ENCODE results near the gene CCNDBP1. TPM values are rescaled to one million over a fixed set of nuclear protein-coding genes. Genes with fewer than 3 reads are reported as not detected.
"Not testable (repeated sequence)": the region's sequence is repeated elsewhere in the genome, so short reads cannot be mapped to it uniquely, and the experiment has no call there.

CCNDBP1 gene
- total and polyA plus RNA-seq, 7 experiments from 2014 or later, result 72.3 to 163 (median 105) TPM

DNA sequence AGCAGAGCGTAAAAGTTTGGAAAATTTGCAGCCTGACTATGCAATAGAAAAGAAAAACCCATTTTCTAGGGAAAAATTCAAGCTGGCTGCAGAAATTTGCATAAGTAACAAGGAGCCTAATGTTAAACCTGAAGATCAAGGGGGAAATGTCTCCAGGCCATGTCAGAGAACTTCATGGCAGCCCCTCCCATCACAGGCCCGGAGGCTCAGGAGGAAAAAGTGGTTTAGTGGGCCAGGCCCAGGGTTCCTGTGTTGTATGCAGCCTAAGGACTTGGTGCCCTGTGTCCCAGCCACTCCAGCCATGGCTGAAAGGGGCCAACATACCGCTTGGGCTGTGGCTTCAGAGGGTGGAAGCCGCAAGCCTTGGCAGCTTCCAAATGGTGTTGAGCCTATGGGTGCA is 13.4 kb downstream of the CCNDBP1 start:
- H3K27ac ChIP-seq (ENCODE audit: low read depth, low read length); intact Hi-C loops (cut with micrococcal nuclease); POLR2A ChIA-PET; CTCF ChIA-PET; H3K4me1 ChIP-seq (ENCODE audit: control insufficient read depth in 2 of 2, insufficient read depth in 2 of 2, low read length in 2 of 2); H3K4me3 Mint-ChIP-seq; H3K27me3 Mint-ChIP-seq; H3K4me3 ChIP-seq (ENCODE audit: low read length); H3K9me3 ChIP-seq (ENCODE audit: control insufficient read depth in 2 of 3, low read length in 3 of 3); H3K27ac Mint-ChIP-seq; DNase-seq; H3K27me3 ChIP-seq (ENCODE audit: control insufficient read depth in 2 of 2, insufficient read depth in 2 of 2, low read length in 2 of 2); ATAC-seq; H3K4me1 Mint-ChIP-seq: not testable (repeated sequence)
- H3K36me3 ChIP-seq (ENCODE audit: control insufficient read depth in 2 of 3, insufficient read depth in 3 of 3, low read length in 3 of 3), result peaks cover 4 to 33% (median 6%) of the 10 kb centered on the region in 3 experiments
- H3K9me3 Mint-ChIP-seq, result peaks cover 0 to 12% (median 4%) of the 10 kb centered on the region in 11 donors
- peaks cover 18 to 42% (median 27%) of the 10 kb centered on the region in 5 donors for H3K36me3 Mint-ChIP-seq

DNA sequence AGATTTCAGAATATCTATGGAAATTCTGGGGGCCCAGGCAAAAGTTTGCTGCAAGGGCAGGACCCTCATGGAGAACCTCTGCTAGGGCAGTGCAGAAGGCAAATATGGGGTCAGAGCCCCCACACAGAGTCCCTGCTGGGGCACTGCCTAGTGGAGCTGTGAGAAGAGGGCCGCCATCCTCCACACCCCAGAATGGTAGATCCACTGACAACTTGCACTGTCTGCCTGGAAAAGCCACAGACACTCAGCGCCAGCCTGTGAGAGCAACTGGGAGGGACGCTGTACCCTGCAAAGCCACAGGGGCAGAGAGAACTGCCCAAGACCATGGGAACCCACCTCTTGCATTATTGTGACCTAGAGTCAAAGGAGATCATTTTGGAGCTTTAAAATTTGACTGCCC is 13.8 kb downstream of the CCNDBP1 start:
- POLR2A ChIA-PET, result no interaction called here
- no peaks in the 10 kb centered on the region for H3K4me1 ChIP-seq (ENCODE audit: control insufficient read depth in 2 of 2, insufficient read depth in 2 of 2, low read length in 2 of 2)
- no peak overlapping the region for H3K27ac ChIP-seq (ENCODE audit: low read depth, low read length)
- Mint-ChIP-seq H3K27me3 (no peaks in the 10 kb centered on the region), H3K27ac (no peak overlapping the region), H3K4me3 (no peak overlapping the region), H3K4me1 (peaks cover 0 to 5% (median 0%) of the 10 kb centered on the region in 7 donors), H3K36me3 (peaks cover 18 to 42% (median 27%) of the 10 kb centered on the region in 5 donors), H3K9me3 (peaks cover 0 to 12% (median 4%) of the 10 kb centered on the region in 11 donors)
- no peak for ATAC-seq
- peaks cover 4 to 31% (median 4%) of the 10 kb centered on the region in 3 experiments for H3K36me3 ChIP-seq (ENCODE audit: control insufficient read depth in 2 of 3, insufficient read depth in 3 of 3, low read length in 3 of 3)
- CTCF ChIA-PET, result no interaction called here
- intact Hi-C loops (cut with micrococcal nuclease), result no loop called here
- no peak overlapping the region for H3K4me3 ChIP-seq (ENCODE audit: low read length)
- H3K9me3 ChIP-seq (ENCODE audit: control insufficient read depth in 2 of 3, low read length in 3 of 3), result no peaks in the 10 kb centered on the region
- H3K27me3 ChIP-seq (ENCODE audit: control insufficient read depth in 2 of 2, insufficient read depth in 2 of 2, low read length in 2 of 2), result no peaks in the 10 kb centered on the region
- no peak for DNase-seq

DNA sequence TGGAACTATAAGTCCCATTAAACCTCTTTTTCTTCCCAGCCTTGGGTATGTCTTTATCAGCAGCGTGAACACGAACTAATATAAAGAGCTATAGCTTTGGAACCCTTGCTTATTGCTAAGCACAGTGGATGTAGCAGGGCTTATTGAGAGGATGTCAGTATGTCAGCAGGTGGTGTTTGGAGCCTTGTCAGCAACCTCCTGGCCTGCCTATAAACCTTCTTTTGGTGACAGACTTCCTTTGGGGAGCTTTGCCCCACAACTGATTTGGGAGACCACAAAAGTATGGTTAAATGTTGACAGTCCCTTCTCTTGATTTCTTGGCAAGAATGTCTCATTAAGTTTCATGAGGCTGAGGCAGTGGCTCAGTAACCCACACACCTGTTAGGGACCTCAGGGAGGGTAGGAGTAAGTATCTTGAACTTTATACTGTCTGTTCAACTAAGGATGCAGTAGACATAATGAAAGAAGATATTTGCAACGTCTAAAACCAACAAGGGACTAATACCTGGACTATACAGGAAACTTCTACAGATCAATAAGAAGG is 14.8 kb downstream of the CCNDBP1 start:
- Histone ChIP-seq H3K9me3 (ENCODE audit: control insufficient read depth in 2 of 3, low read length in 3 of 3) (no peaks in the 10 kb centered on the region), H3K36me3 (ENCODE audit: control insufficient read depth in 2 of 3, insufficient read depth in 3 of 3, low read length in 3 of 3) (peaks cover 4 to 22% (median 4%) of the 10 kb centered on the region in 3 experiments), H3K4me3 (ENCODE audit: low read length) (no peak overlapping the region), H3K27ac (ENCODE audit: low read depth, low read length) (no peak overlapping the region), H3K27me3 (ENCODE audit: control insufficient read depth in 2 of 2, insufficient read depth in 2 of 2, low read length in 2 of 2) (no peaks in the 10 kb centered on the region), H3K4me1 (ENCODE audit: control insufficient read depth in 2 of 2, insufficient read depth in 2 of 2, low read length in 2 of 2) (no peaks in the 10 kb centered on the region)
- ATAC-seq, result no peak
- H3K4me3 Mint-ChIP-seq, result no peak overlapping the region
- ChIA-PET POLR2A (interaction anchor here (0.9 kb wide), 1 partner anchor 50 kb away, joined by 3 read pairs; no protein-coding TSS in a partner anchor), CTCF (no interaction called here)
- H3K36me3 Mint-ChIP-seq, result peaks cover 18 to 37% (median 23%) of the 10 kb centered on the region in 5 donors
- intact Hi-C loops (cut with micrococcal nuclease), result loop anchor here in 1 of 2 donors (5.0 kb wide), 1 partner anchor 498 kb away; no protein-coding TSS in a partner anchor
- H3K9me3 Mint-ChIP-seq, result peaks cover 0 to 12% (median 4%) of the 10 kb centered on the region in 11 donors
- peak overlapping the region in 1 of 9 donors; percentile 10 for H3K27ac Mint-ChIP-seq
- peaks cover 0 to 10% (median 5%) of the 10 kb centered on the region in 7 donors for H3K4me1 Mint-ChIP-seq
- H3K27me3 Mint-ChIP-seq, result no peaks in the 10 kb centered on the region
- no peak for DNase-seq

DNA sequence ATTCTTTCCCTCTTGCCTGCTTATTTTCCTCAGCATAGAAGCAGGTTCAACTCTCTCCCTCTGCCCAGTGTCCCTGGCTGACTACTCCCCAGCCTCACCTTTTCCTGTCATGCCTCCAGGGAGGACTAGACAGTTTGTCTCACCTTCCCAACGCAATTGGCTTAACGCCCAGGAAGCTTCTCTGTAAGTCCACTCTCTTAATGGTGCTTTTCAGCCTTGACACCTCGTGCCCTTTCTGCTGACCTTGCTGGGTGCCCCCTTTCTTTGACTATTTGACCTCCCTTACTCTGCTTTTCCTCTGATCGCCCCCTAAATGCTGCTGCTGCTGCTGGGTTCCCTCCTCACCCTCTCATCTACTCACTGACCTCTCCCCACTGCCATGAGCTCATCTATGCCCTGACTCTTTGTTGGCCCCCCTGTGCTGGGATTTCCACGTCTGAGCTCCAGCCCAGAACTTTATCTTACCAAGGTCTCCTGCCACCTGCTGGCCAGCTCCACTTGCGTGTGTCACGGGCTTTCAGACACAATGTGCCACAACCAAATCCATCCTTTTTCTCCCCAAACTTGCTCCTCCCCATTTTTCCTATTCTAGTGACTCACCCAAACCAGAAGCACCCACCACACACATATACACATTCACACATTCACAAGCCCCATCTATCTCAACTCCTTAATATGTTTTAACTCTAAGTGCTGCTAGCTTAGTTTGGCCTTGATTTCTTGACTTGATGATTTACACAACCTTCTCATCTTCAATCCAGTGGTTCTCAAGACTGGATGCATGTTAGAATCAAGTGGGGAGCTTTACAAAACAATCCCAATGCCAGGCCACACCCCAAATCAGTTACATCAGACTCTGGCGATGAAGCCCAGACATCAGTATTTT is 19.1 kb downstream of the CCNDBP1 start:
- Mint-ChIP-seq H3K27ac (peak overlapping the region in 1 of 9 donors; percentile 66), H3K9me3 (peaks cover 0 to 4% (median 0%) of the 10 kb centered on the region in 11 donors), H3K27me3 (peaks cover 8 to 16% (median 13%) of the 10 kb centered on the region in 5 donors), H3K4me1 (peaks cover 0 to 10% (median 5%) of the 10 kb centered on the region in 7 donors), H3K36me3 (peaks cover 0 to 7% (median 4%) of the 10 kb centered on the region in 5 donors), H3K4me3 (no peak overlapping the region)
- intact Hi-C loops (cut with micrococcal nuclease), result loop anchor here (1.0 to 5.0 kb wide), 2 partner anchors 17 to 502 kb away; no protein-coding TSS in a partner anchor
- H3K27ac ChIP-seq (ENCODE audit: low read depth, low read length), result no peak overlapping the region
- ChIA-PET POLR2A (interaction anchor here (0.6 to 1.2 kb wide), 2 partner anchors 18 to 109 kb away, joined by 3 to 6 read pairs; partner anchors contain the start of gene CCNDBP1), CTCF (interaction anchor here (0.6 to 2.4 kb wide), 7 partner anchors 10 to 403 kb away, joined by 3 to 8 read pairs (median 4); no protein-coding TSS in a partner anchor)
- no peaks in the 10 kb centered on the region for H3K36me3 ChIP-seq (ENCODE audit: control insufficient read depth in 2 of 3, insufficient read depth in 3 of 3, low read length in 3 of 3)
- no peaks in the 10 kb centered on the region for H3K9me3 ChIP-seq (ENCODE audit: control insufficient read depth in 2 of 3, low read length in 3 of 3)
- DNase-seq (peak in 7 of 9 donors; percentile 21 to 37 (median 29)), ATAC-seq (peak; percentile 66)
- H3K27me3 ChIP-seq (ENCODE audit: control insufficient read depth in 2 of 2, insufficient read depth in 2 of 2, low read length in 2 of 2), result no peaks in the 10 kb centered on the region
- H3K4me3 ChIP-seq (ENCODE audit: low read length), result no peak overlapping the region
- H3K4me1 ChIP-seq (ENCODE audit: control insufficient read depth in 2 of 2, insufficient read depth in 2 of 2, low read length in 2 of 2), result no peaks in the 10 kb centered on the region

DNA sequence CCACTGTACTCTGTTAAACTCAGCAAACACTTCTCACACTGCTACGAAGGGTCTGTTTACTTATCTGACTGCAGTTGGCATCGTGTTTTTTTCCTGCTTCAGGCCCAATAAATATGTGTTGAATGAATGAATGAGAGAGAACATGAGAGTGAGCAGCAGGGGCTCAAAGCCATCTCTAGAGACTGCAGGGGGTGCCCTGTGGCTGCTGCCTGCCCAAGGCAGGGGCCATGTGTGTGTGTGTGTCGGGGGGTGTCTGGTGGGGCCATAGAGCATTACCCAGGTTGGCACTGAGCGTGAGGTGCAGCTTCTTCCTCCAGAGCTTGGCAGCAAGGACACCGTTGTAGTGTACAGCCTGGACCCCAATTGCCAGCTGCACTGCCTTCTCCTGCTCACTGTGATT is 20.9 kb downstream of the CCNDBP1 start:
- Histone ChIP-seq H3K4me1 (ENCODE audit: control insufficient read depth in 2 of 2, insufficient read depth in 2 of 2, low read length in 2 of 2) (no peaks in the 10 kb centered on the region), H3K9me3 (ENCODE audit: control insufficient read depth in 2 of 3, low read length in 3 of 3) (no peaks in the 10 kb centered on the region), H3K27me3 (ENCODE audit: control insufficient read depth in 2 of 2, insufficient read depth in 2 of 2, low read length in 2 of 2) (no peaks in the 10 kb centered on the region), H3K4me3 (ENCODE audit: low read length) (no peak overlapping the region), H3K27ac (ENCODE audit: low read depth, low read length) (no peak overlapping the region), H3K36me3 (ENCODE audit: control insufficient read depth in 2 of 3, insufficient read depth in 3 of 3, low read length in 3 of 3) (no peaks in the 10 kb centered on the region)
- Mint-ChIP-seq H3K36me3 (no peaks in the 10 kb centered on the region), H3K4me1 (peaks cover 0 to 8% (median 4%) of the 10 kb centered on the region in 7 donors), H3K27ac (no peak overlapping the region), H3K9me3 (peaks cover 0 to 2% (median 0%) of the 10 kb centered on the region in 11 donors), H3K27me3 (peaks cover 11 to 30% (median 23%) of the 10 kb centered on the region in 5 donors), H3K4me3 (no peak overlapping the region)
- ATAC-seq, result no peak
- ChIA-PET POLR2A (no interaction called here), CTCF (no interaction called here)
- intact Hi-C loops (cut with micrococcal nuclease), result no loop called here
- DNase-seq, result no peak

DNA sequence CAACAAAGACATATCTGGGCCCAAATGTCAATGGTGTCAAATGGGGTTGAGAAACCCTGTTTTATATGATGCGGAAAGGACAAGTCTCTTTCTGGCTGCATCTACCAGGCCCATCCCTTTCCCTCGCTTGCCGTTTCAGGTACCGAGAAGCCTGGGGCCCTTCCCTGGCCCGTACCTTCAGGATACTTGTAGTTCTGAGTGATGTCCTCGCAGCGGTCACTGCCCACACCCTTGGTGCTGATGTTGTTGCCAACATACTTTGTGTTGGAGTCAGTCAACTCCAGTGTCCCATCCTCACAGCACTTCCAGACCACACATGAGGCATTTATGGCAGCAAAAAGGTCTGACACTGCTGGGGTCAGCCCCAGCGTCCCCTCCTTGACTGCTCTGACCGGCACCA is 21.8 kb downstream of the CCNDBP1 start:
- Mint-ChIP-seq H3K36me3 (no peaks in the 10 kb centered on the region), H3K4me1 (peaks cover 0 to 8% (median 4%) of the 10 kb centered on the region in 7 donors), H3K27me3 (peaks cover 11 to 33% (median 23%) of the 10 kb centered on the region in 5 donors), H3K27ac (no peak overlapping the region), H3K9me3 (no peaks in the 10 kb centered on the region), H3K4me3 (no peak overlapping the region)
- H3K4me3 ChIP-seq (ENCODE audit: low read length), result no peak overlapping the region
- POLR2A ChIA-PET, result no interaction called here
- no peaks in the 10 kb centered on the region for H3K27me3 ChIP-seq (ENCODE audit: control insufficient read depth in 2 of 2, insufficient read depth in 2 of 2, low read length in 2 of 2)
- no peak overlapping the region for H3K27ac ChIP-seq (ENCODE audit: low read depth, low read length)
- intact Hi-C loops (cut with micrococcal nuclease), result no loop called here
- H3K9me3 ChIP-seq (ENCODE audit: control insufficient read depth in 2 of 3, low read length in 3 of 3), result no peaks in the 10 kb centered on the region
- H3K4me1 ChIP-seq (ENCODE audit: control insufficient read depth in 2 of 2, insufficient read depth in 2 of 2, low read length in 2 of 2), result no peaks in the 10 kb centered on the region
- ATAC-seq (no peak), DNase-seq (no peak)
- no peaks in the 10 kb centered on the region for H3K36me3 ChIP-seq (ENCODE audit: control insufficient read depth in 2 of 3, insufficient read depth in 3 of 3, low read length in 3 of 3)
- CTCF ChIA-PET, result no interaction called here

Data from naive thymus-derived CD4-positive, alpha-beta T cell (primary cell).